Stimulated activated CD8-positive, alpha-beta memory T cell treated with anti-CD3 and anti-CD28 coated beads, Interleukin-4, amount 100 ng/mL, for 24 hours (primary cell): ENCODE results near the gene ALDH4A1.
"Not testable (repeated sequence)": the region's sequence is repeated elsewhere in the genome, so short reads cannot be mapped to it uniquely, and the experiment has no call there.

ENCODE experiments used
- DNase-seq: peaks from one replicate; pipeline ENCODE4 v3.0.0-alpha.2; 2020; ENCODE audit warnings: low read depth

Gene ALDH4A1

GRCh38 chr1:18877282-18877681 is 25.1 kb downstream of the ALDH4A1 start:
- DNase-seq = no peak

GRCh38 chr1:18876210-18876609 is 26.1 kb downstream of the ALDH4A1 start:
- no peak for DNase-seq

GRCh38 chr1:18875796-18876128 is 26.6 kb downstream of the ALDH4A1 start:
- no peak for DNase-seq

- peak; percentile 54 for DNase-seq
Measured at GRCh38 chr1:18875107-18875795, 27.1 kb downstream of the ALDH4A1 start.

DNA sequence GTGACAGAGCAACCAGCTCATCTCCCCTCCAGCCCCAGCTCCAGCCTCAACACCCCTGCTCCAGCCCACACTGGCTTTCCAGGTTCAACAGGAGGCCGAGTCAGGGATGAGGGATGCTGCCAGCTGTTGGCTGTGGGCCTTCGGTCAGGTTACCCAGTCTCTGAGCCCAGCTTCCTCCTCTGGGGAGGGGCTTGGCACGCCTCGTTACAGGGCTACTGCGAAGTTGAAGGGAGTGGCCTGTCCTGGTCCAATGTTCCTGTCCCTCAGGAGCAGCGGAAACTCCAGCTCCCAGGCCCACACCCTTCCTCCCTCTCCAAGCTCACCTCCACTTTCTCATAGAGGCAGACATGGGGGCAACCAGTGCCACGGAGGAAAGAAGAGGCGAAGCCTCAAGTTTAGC is 27.8 kb downstream of the ALDH4A1 start:
- DNase-seq = no peak

DNA sequence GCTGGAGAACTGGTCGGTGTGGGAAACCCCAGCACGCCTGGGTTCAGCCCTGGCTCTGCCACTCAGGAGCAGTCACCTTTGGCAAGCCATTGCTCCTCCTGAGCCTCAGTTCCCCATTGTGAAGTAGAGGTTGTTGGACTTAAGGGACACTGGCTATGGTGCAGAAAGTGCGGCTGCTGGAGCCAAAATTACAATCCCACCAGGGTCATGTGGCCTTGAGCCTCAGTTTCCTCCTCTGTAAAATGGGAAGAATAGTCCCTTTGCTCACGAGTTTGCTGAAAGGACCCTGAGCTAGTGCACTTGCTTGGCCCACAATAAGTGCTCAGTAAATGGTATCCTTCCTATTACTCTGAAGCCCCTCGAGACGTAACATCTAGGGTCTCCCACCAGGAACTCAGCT is 28.3 kb downstream of the ALDH4A1 start:
- DNase-seq = no peak

DNA sequence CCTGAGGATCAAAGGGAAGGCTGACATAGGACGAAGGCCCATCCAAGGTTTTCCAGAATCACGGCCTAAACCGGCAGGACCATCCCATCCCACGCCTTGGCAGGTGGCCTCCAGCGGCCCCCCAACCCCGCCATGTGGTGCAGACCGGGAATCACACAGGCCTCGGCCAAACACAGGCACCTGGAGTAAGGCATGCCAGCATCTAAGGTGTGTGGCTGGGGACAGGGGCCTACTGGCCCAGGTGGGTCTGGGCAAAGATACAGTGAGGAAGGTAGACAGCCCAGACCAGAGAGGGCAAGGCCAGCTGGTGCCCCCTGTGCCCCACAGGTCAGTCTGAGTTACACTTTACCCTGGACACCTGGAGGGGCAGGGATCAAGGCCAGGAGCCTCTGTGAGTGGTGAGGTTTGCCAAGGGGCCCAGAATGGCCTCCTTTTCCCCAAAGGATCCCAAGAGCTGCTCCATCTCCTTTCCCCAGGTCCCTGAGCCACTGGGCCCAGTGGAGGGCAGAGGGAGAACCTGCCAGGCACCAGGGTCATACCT is 30.2 kb downstream of the ALDH4A1 start:
- DNase-seq = no peak

- no peak for DNase-seq
Measured at GRCh38 chr1:18871401-18872070, 30.8 kb downstream of the ALDH4A1 start.

GRCh38 chr1:18870957-18871356 is 31.4 kb downstream of the ALDH4A1 start:
- no peak for DNase-seq

DNA sequence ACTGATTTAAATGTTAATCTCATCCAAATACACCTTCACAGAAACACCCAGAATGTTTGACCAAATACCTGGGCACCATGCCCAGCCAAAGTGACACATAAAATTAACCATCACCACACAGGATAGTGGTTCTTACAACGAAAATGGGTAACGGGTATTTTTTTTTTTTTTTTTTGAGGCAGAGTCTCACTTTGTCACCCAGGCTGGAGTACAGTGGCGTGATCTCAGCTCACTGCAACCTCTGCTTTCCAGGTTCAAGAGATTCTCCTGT is 31.8 kb downstream of the ALDH4A1 start:
- DNase-seq = not testable (repeated sequence)

DNA sequence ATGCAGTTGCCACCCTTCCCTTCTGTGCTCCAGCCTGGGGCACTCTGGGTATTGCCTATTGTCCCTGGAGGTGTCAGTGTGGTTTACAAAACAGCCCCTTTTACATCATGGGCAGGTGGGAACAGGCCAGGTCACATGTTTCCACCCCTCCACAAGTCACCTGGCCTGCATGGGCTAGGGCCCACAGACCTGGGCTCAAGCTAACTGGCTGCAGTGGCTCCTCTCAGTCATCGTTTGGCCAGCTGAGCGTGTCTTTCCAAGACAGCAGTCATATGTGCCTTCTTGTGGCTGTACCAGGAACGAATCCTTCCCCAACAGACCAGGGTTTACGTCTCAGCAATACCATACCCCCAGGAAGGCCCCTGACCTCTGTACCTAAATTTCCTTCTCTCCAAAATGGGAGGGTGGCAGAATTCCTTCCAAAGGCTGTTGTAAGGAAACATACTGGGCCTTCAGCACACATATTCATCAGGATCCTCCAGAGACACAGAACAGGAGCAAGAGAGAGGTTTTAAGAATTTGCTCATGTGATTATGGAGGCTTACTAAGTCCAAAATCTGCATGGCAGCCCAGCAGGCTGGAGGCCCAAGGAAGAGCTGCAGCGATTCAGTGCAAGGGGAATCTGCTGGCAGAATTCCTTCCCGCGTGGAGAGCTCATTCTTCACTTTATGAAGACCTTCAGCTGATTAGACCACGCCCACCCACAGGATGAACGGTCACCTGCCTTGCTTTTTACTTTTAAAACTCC is 32.3 kb downstream of the ALDH4A1 start:
- no peak for DNase-seq

- no peak for DNase-seq
Measured at GRCh38 chr1:18868801-18869424, 33.4 kb downstream of the ALDH4A1 start.

GRCh38 chr1:18868354-18868753 is 34.0 kb downstream of the ALDH4A1 start:
- DNase-seq = no peak

GRCh38 chr1:18866846-18867245 is 35.5 kb downstream of the ALDH4A1 start:
- DNase-seq = no peak

- no peak for DNase-seq
Measured at GRCh38 chr1:18866314-18866713, 36.0 kb downstream of the ALDH4A1 start.

DNA sequence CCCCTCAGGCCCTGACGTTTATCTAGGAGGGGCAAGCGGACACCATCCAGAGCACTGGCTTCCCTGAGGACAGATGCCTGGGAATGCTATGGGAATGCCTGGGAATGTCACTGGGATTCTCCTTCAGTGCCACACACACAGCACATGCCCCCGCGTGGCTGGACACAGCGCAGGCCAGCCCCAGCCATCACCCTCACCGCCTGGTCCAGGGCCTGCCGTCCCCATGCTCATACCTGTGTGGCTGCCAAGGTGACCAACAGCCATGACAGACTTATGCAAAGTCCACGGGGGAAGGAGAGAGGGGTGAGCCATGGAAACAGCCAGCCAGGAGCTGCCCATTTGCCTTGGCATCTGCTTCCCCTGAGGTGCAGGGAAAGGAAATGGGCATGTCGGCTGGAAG is 37.2 kb downstream of the ALDH4A1 start:
- DNase-seq = no peak

DNA sequence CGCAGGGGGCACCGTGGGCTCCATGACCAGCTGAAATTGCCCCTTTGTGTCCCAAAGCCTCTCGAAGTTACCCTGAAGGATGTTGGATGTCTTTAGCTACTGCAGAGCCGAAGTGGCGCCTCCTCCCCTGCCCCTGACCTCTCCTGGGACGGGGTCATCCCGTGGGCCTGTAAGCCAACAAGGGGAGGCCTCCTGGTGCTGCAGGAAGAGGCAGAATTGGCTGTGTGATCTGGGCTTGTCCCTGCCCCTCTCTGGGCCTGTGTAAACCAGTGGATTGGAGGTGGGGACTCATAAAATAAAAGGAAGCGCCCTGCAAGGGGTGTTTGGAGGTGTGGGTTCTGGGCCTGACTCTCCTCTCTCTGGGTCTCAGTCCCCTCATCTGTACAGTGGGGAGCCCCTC is 40.8 kb downstream of the ALDH4A1 start:
- DNase-seq = no peak

DNA sequence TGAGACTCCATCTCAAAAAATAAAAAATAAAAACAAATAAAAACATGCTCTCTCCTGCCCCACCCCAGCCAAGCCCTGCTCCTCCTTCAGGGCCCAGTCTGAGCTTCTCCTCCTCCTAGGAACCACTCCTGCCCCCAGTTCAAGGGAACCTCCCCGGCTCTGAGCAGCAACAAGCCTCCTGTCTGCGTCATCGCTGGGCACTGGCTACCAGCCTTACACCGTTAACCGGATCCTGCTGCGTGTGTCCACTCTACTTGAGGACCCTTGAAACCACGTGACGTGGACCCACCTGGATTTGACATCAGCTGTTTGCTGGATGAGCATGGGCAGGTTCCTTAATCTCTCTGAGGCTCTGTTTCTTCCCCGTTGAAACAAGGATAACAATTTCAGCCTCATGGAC is 41.3 kb downstream of the ALDH4A1 start:
- no peak for DNase-seq

- DNase-seq = no peak
Measured at GRCh38 chr1:18859560-18859959, 42.8 kb downstream of the ALDH4A1 start, which contains the start of gene TAS1R2. Gene TAS1R2 (minus strand): TSS chr1:18859660. CDS start chr1:18859660, 0 bp downstream.

DNA sequence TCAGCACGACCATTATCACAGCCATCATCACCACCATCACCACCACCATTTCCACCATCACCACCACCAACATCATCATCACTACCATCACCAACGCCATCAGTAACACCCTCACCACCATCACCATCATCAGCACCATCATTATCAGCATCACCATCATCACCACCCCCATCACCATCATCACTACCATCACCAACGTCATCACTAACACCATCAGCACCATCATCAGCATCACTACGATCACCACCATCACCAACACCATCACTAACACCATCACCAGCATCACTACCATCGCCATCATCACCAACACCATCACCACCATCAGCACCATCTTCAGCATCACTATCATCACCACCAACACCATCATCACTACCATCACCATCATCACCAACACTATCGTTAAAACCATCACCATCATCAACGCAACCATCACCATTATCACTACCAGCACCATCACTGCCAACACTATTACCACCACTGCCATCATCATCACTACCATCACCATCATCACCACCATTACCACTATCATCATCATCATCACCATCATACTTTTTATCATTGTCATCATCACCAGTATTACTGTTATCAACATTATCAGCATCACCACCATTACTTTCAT is 44.2 kb downstream of the ALDH4A1 start:
- DNase-seq = no peak

- no peak for DNase-seq
Measured at GRCh38 chr1:18856435-18856834, 45.9 kb downstream of the ALDH4A1 start.

DNA sequence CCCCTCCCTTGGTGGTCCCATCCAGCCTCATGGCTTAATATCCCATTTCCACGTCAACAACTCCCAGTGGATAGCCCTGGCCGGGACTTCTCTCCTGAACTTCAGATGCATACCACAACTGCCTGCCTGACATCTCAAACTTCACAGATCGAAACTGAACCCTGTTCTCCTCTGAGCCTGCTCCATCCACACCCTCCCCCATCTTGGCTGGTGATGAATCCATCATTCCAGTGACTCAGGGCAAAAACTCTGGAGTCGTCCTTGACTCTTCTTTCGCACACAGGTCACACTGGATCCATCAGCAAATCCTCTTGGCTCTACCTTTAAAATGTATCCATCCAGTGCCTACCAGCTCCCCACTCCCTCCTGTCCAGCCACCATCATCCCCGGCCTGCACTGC is 46.8 kb downstream of the ALDH4A1 start:
- DNase-seq = no peak
